ENCODE measurements around the gene COL5A1.

Gene COL5A1

GRCh38 chr9:134872482-134873231 lies 231.1 kb downstream of the COL5A1 start:
- Histone ChIP-seq H3K36me3 (ENCODE audit: insufficient read depth, low read length) (peaks cover 49% of the 10 kb centered on the region), H4K20me1 (ENCODE audit: insufficient read depth, low read length) (no peaks in the 10 kb centered on the region), H3K27ac (ENCODE audit: low read depth, low read length, poor library complexity, severe bottlenecking) (peak overlapping the region; percentile 86), H3K27me3 (ENCODE audit: insufficient read depth, low read length) (no peaks in the 10 kb centered on the region), H3K4me3 (ENCODE audit: low read depth, low read length, poor library complexity, severe bottlenecking) (peak overlapping the region; percentile 99), H3K9ac (ENCODE audit: low read length) (peak overlapping the region; percentile 97), H3K79me2 (ENCODE audit: insufficient read depth, low read length) (peaks cover 48% of the 10 kb centered on the region), H2AFZ (ENCODE audit: low read length) (no peak overlapping the region), H3K9me2 (ENCODE audit: low read depth, low read length) (no peaks in the 10 kb centered on the region), H3K4me2 (ENCODE audit: low read length) (peak overlapping the region; percentile 91), H3K4me1 (ENCODE audit: insufficient read depth, low read length, severe bottlenecking) (peaks cover 33% of the 10 kb centered on the region), H3K9me3 (ENCODE audit: low read length) (peaks cover 28% of the 10 kb centered on the region), H3F3A (ENCODE audit: insufficient read depth, low read length) (no peaks in the 10 kb centered on the region)
- no peak for TF ChIP-seq CTCF (IDR thresholded peaks at IDR 0.05; ENCODE audit: low read length)
- no peak for TF ChIP-seq EZH2 (IDR thresholded peaks at IDR 0.05; ENCODE audit: borderline replicate concordance, low read length)

- peaks cover 21% of the 10 kb centered on the region for H3K79me2 ChIP-seq (ENCODE audit: insufficient read depth, low read length)
- peaks cover 4% of the 10 kb centered on the region; the same call in 1 of the 2 replicates for H3K27me3 ChIP-seq (ENCODE audit: insufficient read depth, low read length)
- H3K4me1 ChIP-seq (ENCODE audit: insufficient read depth, low read length, severe bottlenecking) = peaks cover 11% of the 10 kb centered on the region
- TF ChIP-seq CTCF (IDR thresholded peaks at IDR 0.05; ENCODE audit: low read length) (no peak), EZH2 (IDR thresholded peaks at IDR 0.05; ENCODE audit: borderline replicate concordance, low read length) (no peak)
- H3K27ac ChIP-seq (ENCODE audit: low read depth, low read length, poor library complexity, severe bottlenecking) = no peak overlapping the region
- H4K20me1 ChIP-seq (ENCODE audit: insufficient read depth, low read length) = no peaks in the 10 kb centered on the region
- no peak overlapping the region for H3K4me2 ChIP-seq (ENCODE audit: low read length)
- no peak overlapping the region for H2AFZ ChIP-seq (ENCODE audit: low read length)
- H3K9me2 ChIP-seq (ENCODE audit: low read depth, low read length) = no peaks in the 10 kb centered on the region
- H3K36me3 ChIP-seq (ENCODE audit: insufficient read depth, low read length) = peaks cover 21% of the 10 kb centered on the region
- no peaks in the 10 kb centered on the region for H3F3A ChIP-seq (ENCODE audit: insufficient read depth, low read length)
- no peak overlapping the region for H3K4me3 ChIP-seq (ENCODE audit: low read depth, low read length, poor library complexity, severe bottlenecking)
- no peak overlapping the region for H3K9ac ChIP-seq (ENCODE audit: low read length)
- H3K9me3 ChIP-seq (ENCODE audit: low read length) = peaks cover 23% of the 10 kb centered on the region
Measured at GRCh38 chr9:134875371-134875770, 233.8 kb downstream of the COL5A1 start.

GRCh38 chr9:134877541-134877940 lies 235.9 kb downstream of the COL5A1 start:
- H3K27ac ChIP-seq (ENCODE audit: low read depth, low read length, poor library complexity, severe bottlenecking) = no peak overlapping the region
- H4K20me1 ChIP-seq (ENCODE audit: insufficient read depth, low read length) = no peaks in the 10 kb centered on the region
- H3K9ac ChIP-seq (ENCODE audit: low read length) = no peak overlapping the region
- peaks cover 23% of the 10 kb centered on the region for H3K9me3 ChIP-seq (ENCODE audit: low read length)
- no peak overlapping the region for H3K4me2 ChIP-seq (ENCODE audit: low read length)
- no peaks in the 10 kb centered on the region for H3K9me2 ChIP-seq (ENCODE audit: low read depth, low read length)
- no peaks in the 10 kb centered on the region for H3K4me1 ChIP-seq (ENCODE audit: insufficient read depth, low read length, severe bottlenecking)
- H3F3A ChIP-seq (ENCODE audit: insufficient read depth, low read length) = no peaks in the 10 kb centered on the region
- peaks cover 3% of the 10 kb centered on the region; the same call in 1 of the 2 replicates for H3K36me3 ChIP-seq (ENCODE audit: insufficient read depth, low read length)
- no peak overlapping the region for H3K4me3 ChIP-seq (ENCODE audit: low read depth, low read length, poor library complexity, severe bottlenecking)
- no peak overlapping the region for H2AFZ ChIP-seq (ENCODE audit: low read length)
- no peaks in the 10 kb centered on the region for H3K79me2 ChIP-seq (ENCODE audit: insufficient read depth, low read length)
- peaks cover 11% of the 10 kb centered on the region; the same call in 1 of the 2 replicates for H3K27me3 ChIP-seq (ENCODE audit: insufficient read depth, low read length)
- TF ChIP-seq EZH2 (IDR thresholded peaks at IDR 0.05; ENCODE audit: borderline replicate concordance, low read length) (no peak), CTCF (IDR thresholded peaks at IDR 0.05; ENCODE audit: low read length) (no peak)

All from OCI-LY1 (cell line).